HEK293 (cell line): Measurements from ENCODE around the gene MEX3A.

Experiments used
- CTCF ChIA-PET: fragments of 350-600 bp; formaldehyde crosslinking; extraction: SDS; loops from one replicate; lab custom pipeline; 2021; ENCODE audit warnings: antibody characterized with exemption; lab: Yijun Ruan, JAX
- POLR2A ChIA-PET: fragments of 300-600 bp; formaldehyde crosslinking; extraction: SDS; loops from one replicate; lab custom pipeline; 2020; ENCODE audit warnings: antibody characterized with exemption, inconsistent platforms; lab: Yijun Ruan, JAX
- H3K27ac ChIP-seq: fragments of 200-500 bp; sonication (Bioruptor generic); 2 replicates; pipeline ENCODE4 v1.5.1; 2014; ENCODE audit warnings: low read depth, low read length, control low read depth, inconsistent platforms; ENCODE audit errors: extremely low read depth
- H3K36me3 ChIP-seq, 2 experiments: fragments of 200-500 bp in 1 of 2; sonication (Bioruptor generic) in 1 of 2; 1 replicate in 1 of 2; 2 replicates in 1 of 2; pipeline ENCODE4 v1.5.1; 2014 to 2017; ENCODE audit warnings: inconsistent platforms in 2 of 2, low read length in 2 of 2; ENCODE audit not compliant: control insufficient read depth in 2 of 2, insufficient read depth in 1 of 2
- H3K4me1 ChIP-seq: fragments of 200-500 bp; sonication (Bioruptor generic); 2 replicates; pipeline ENCODE4 v1.5.1; 2014; ENCODE audit warnings: mild to moderate bottlenecking, low read length, inconsistent platforms; ENCODE audit not compliant: control insufficient read depth, insufficient read depth
- H3K4me3 ChIP-seq: 2 replicates; pipeline ENCODE4 v1.5.1; 2011; ENCODE audit warnings: low read depth, mild to moderate bottlenecking, control low read depth, low read length, moderate library complexity
- H3K9me3 ChIP-seq: fragments of 200-500 bp; sonication (Bioruptor generic); 2 replicates; pipeline ENCODE4 v1.5.1; 2014; ENCODE audit warnings: low read depth, low read length, inconsistent platforms; ENCODE audit not compliant: control insufficient read depth, insufficient read depth
- PRDM2 ChIP-seq: fragments of 450-650 bp; formaldehyde crosslinking; IDR thresholded peaks from 2 replicates; pipeline ENCODE4 v1.5.1; 2016; ENCODE audit warnings: missing biosample characterization, missing genetic modification characterization, borderline replicate concordance
- SP3 ChIP-seq: fragments of 450-650 bp; formaldehyde crosslinking; IDR thresholded peaks from 2 replicates; pipeline ENCODE4 v1.5.1; 2016; ENCODE audit warnings: missing biosample characterization, missing genetic modification characterization
- ZBTB17 ChIP-seq: fragments of 450-650 bp; formaldehyde crosslinking; IDR thresholded peaks from 2 replicates; pipeline ENCODE4 v1.5.1; 2016; ENCODE audit warnings: missing biosample characterization, missing genetic modification characterization
- ZBTB8A ChIP-seq: fragments of 450-650 bp; formaldehyde crosslinking; IDR thresholded peaks from 2 replicates; pipeline ENCODE4 v1.5.1; 2016; ENCODE audit warnings: missing biosample characterization, missing genetic modification characterization
- ZNF239 ChIP-seq: fragments of 450-650 bp; formaldehyde crosslinking; IDR thresholded peaks from 2 replicates; pipeline ENCODE4 v1.5.1; 2016; ENCODE audit warnings: missing biosample characterization, missing genetic modification characterization
- ZNF24 ChIP-seq: fragments of 450-650 bp; formaldehyde crosslinking; IDR thresholded peaks from 2 replicates; pipeline ENCODE4 v1.5.1; 2016; ENCODE audit warnings: missing biosample characterization, missing genetic modification characterization
- ZNF311 ChIP-seq: fragments of 450-650 bp; formaldehyde crosslinking; IDR thresholded peaks from 2 replicates; pipeline ENCODE4 v1.5.1; 2017; ENCODE audit warnings: missing biosample characterization, missing genetic modification characterization, borderline replicate concordance
- ZNF391 ChIP-seq: fragments of 450-650 bp; formaldehyde crosslinking; IDR thresholded peaks from 2 replicates; pipeline ENCODE4 v1.5.1; 2016; ENCODE audit warnings: low read depth, missing biosample characterization, missing genetic modification characterization, borderline replicate concordance
- ZNF561 ChIP-seq: fragments of 450-650 bp; IDR thresholded peaks from 2 replicates; pipeline ENCODE4 v1.5.1; 2018; ENCODE audit warnings: missing biosample characterization, missing genetic modification characterization, borderline replicate concordance
- ZNF610 ChIP-seq: fragments of 450-650 bp; formaldehyde crosslinking; IDR thresholded peaks from 2 replicates; pipeline ENCODE4 v1.5.1; 2016; ENCODE audit warnings: missing biosample characterization, missing genetic modification characterization, borderline replicate concordance
- ZNF76 ChIP-seq: fragments of 450-650 bp; formaldehyde crosslinking; IDR thresholded peaks from 2 replicates; pipeline ENCODE4; 2016; ENCODE audit warnings: low read depth, missing biosample characterization, missing genetic modification characterization, borderline replicate concordance
- ZSCAN4 ChIP-seq: fragments of 450-650 bp; formaldehyde crosslinking; IDR thresholded peaks from 2 replicates; pipeline ENCODE4 v1.5.1; 2017; ENCODE audit warnings: missing biosample characterization, missing genetic modification characterization
- TF ChIP-seq, protein P1 (sequence below): fragments of 450-650 bp; formaldehyde crosslinking; IDR thresholded peaks from 2 replicates; pipeline ENCODE4 v1.5.1; 2016; ENCODE audit warnings: missing biosample characterization, missing genetic modification characterization
- TF ChIP-seq, protein P2 (sequence below): fragments of 450-650 bp; formaldehyde crosslinking; IDR thresholded peaks from 2 replicates; pipeline ENCODE4 v1.5.1; 2016; ENCODE audit warnings: missing biosample characterization, missing genetic modification characterization
- TF ChIP-seq, protein P3 (sequence below): fragments of 450-650 bp; formaldehyde crosslinking; IDR thresholded peaks from 2 replicates; pipeline ENCODE4 v1.5.1; 2016; ENCODE audit warnings: missing biosample characterization, missing genetic modification characterization
- TF ChIP-seq, protein P4 (sequence below): fragments of 450-650 bp; formaldehyde crosslinking; IDR thresholded peaks from 2 replicates; pipeline ENCODE4 v1.5.1; 2016; ENCODE audit warnings: missing biosample characterization, missing genetic modification characterization

Gene MEX3A

DNA sequence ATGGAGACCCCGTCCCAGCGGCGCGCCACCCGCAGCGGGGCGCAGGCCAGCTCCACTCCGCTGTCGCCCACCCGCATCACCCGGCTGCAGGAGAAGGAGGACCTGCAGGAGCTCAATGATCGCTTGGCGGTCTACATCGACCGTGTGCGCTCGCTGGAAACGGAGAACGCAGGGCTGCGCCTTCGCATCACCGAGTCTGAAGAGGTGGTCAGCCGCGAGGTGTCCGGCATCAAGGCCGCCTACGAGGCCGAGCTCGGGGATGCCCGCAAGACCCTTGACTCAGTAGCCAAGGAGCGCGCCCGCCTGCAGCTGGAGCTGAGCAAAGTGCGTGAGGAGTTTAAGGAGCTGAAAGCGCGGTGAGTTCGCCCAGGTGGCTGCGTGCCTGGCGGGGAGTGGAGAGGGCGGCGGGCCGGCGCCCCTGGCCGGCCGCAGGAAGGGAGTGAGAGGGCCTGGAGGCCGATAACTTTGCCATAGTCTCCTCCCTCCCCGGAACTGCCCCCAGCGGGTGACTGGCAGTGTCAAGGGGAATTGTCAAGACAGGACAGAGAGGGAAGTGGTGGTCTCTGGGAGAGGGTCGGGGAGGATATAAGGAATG is 32.8 kb upstream of the MEX3A start (continued):
- TF ChIP-seq PRDM2 (tag by site-specific recombination): no peak
- no peak for TF ChIP-seq ZNF391 (tag by site-specific recombination)
- TF ChIP-seq, protein P1, sequence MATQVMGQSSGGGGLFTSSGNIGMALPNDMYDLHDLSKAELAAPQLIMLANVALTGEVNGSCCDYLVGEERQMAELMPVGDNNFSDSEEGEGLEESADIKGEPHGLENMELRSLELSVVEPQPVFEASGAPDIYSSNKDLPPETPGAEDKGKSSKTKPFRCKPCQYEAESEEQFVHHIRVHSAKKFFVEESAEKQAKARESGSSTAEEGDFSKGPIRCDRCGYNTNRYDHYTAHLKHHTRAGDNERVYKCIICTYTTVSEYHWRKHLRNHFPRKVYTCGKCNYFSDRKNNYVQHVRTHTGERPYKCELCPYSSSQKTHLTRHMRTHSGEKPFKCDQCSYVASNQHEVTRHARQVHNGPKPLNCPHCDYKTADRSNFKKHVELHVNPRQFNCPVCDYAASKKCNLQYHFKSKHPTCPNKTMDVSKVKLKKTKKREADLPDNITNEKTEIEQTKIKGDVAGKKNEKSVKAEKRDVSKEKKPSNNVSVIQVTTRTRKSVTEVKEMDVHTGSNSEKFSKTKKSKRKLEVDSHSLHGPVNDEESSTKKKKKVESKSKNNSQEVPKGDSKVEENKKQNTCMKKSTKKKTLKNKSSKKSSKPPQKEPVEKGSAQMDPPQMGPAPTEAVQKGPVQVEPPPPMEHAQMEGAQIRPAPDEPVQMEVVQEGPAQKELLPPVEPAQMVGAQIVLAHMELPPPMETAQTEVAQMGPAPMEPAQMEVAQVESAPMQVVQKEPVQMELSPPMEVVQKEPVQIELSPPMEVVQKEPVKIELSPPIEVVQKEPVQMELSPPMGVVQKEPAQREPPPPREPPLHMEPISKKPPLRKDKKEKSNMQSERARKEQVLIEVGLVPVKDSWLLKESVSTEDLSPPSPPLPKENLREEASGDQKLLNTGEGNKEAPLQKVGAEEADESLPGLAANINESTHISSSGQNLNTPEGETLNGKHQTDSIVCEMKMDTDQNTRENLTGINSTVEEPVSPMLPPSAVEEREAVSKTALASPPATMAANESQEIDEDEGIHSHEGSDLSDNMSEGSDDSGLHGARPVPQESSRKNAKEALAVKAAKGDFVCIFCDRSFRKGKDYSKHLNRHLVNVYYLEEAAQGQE: no peak
- TF ChIP-seq ZNF239 (tag by site-specific recombination): no peak
- 0 out of 2 replicates have a peak, but pooled peaks have one; percentile 49 for TF ChIP-seq ZBTB17
- TF ChIP-seq ZNF311 (tag by site-specific recombination): no peak
- TF ChIP-seq ZNF561 (tag by site-specific recombination): no peak
- TF ChIP-seq ZBTB8A (tag by site-specific recombination): no peak
- no peak for TF ChIP-seq ZSCAN4
- TF ChIP-seq ZNF76 (tag by site-specific recombination): no peak
- TF ChIP-seq ZNF610 (tag by site-specific recombination): no peak

DNA sequence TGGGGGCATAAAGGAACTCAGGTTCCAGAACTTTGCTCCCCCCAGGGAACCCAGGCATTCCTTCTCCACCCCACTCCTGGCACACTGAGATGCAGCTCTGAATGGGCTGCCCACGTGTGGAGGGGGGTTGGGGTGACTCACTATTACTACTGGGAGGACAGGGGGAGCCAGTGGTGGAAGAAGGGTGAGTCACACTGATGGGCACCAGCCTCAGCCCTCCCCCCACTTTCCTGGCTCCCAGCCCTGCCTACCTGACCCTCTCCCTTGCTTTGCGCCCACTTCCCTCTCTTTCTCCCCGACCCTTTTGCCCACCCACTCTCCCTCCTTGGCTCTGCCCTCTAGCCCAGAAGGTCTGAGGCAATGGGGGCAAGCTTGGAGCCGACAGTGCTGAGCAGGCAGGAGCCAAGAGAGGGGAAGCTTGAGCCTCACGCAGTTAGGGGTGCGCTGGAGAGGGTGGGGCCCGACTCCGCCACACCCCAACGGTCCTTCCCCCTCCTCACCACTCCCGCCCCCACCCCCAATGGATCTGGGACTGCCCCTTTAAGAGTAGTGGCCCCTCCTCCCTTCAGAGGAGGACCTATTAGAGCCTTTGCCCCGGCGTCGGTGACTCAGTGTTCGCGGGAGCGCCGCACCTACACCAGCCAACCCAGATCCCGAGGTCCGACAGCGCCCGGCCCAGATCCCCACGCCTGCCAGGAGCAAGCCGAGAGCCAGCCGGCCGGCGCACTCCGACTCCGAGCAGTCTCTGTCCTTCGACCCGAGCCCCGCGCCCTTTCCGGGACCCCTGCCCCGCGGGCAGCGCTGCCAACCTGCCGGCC is 32.0 kb upstream of the MEX3A start, which contains the start of gene LMNA:
TSS of gene LMNA (plus strand) at position 611 of the 818 bp plus-strand sequence. CDS start 208 bp downstream, outside the sequence.
- CTCF ChIA-PET: interaction anchor here (1.3 to 25.6 kb wide), 4 partner anchors 12 to 30 kb away, joined by 5 to 1029 read pairs (median 32); no protein-coding TSS in a partner anchor
- Histone ChIP-seq H3K9me3 (no peaks in the 10 kb centered on the region), H3K4me3 (peak within 1 kb of the TSS; percentile 69), H3K4me1 (peaks cover 4% of the 10 kb centered on the region), H3K27ac (peak within 1 kb of the TSS; percentile 66; the same call in 1 of the 2 replicates), H3K36me3 (no peaks in the 10 kb centered on the region; a peak in 1 of 3 replicates)
- POLR2A ChIA-PET: interaction anchor here (0.6 to 5.5 kb wide), 7 partner anchors 9 to 98 kb away, joined by 4 to 63 read pairs (median 9); partner anchors contain the start of genes PMF1 and SLC25A44
- TF ChIP-seq, protein P2, sequence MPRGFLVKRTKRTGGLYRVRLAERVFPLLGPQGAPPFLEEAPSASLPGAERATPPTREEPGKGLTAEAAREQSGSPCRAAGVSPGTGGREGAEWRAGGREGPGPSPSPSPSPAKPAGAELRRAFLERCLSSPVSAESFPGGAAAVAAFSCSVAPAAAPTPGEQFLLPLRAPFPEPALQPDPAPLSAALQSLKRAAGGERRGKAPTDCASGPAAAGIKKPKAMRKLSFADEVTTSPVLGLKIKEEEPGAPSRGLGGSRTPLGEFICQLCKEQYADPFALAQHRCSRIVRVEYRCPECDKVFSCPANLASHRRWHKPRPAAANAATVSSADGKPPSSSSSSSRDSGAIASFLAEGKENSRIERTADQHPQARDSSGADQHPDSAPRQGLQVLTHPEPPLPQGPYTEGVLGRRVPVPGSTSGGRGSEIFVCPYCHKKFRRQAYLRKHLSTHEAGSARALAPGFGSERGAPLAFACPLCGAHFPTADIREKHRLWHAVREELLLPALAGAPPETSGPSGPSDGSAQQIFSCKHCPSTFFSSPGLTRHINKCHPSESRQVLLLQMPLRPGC (tag by site-specific recombination): peak; percentile 79
- TF ChIP-seq ZNF24 (tag by site-specific recombination): peak; percentile 92
- TF ChIP-seq, protein P3, sequence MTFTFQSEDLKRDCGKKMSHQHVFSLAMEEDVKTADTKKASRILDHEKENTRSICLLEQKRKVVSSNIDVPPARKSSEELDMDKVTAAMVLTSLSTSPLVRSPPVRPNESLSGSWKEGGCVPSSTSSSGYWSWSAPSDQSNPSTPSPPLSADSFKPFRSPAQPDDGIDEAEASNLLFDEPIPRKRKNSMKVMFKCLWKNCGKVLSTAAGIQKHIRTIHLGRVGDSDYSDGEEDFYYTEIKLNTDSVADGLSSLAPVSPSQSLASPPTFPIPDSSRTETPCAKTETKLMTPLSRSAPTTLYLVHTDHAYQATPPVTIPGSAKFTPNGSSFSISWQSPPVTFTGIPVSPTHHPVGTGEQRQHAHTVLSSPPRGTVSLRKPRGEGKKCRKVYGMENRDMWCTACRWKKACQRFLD: peak; percentile 84; the same call in 1 of the 2 replicates
- TF ChIP-seq SP3: peak; percentile 88
- TF ChIP-seq, protein P4, sequence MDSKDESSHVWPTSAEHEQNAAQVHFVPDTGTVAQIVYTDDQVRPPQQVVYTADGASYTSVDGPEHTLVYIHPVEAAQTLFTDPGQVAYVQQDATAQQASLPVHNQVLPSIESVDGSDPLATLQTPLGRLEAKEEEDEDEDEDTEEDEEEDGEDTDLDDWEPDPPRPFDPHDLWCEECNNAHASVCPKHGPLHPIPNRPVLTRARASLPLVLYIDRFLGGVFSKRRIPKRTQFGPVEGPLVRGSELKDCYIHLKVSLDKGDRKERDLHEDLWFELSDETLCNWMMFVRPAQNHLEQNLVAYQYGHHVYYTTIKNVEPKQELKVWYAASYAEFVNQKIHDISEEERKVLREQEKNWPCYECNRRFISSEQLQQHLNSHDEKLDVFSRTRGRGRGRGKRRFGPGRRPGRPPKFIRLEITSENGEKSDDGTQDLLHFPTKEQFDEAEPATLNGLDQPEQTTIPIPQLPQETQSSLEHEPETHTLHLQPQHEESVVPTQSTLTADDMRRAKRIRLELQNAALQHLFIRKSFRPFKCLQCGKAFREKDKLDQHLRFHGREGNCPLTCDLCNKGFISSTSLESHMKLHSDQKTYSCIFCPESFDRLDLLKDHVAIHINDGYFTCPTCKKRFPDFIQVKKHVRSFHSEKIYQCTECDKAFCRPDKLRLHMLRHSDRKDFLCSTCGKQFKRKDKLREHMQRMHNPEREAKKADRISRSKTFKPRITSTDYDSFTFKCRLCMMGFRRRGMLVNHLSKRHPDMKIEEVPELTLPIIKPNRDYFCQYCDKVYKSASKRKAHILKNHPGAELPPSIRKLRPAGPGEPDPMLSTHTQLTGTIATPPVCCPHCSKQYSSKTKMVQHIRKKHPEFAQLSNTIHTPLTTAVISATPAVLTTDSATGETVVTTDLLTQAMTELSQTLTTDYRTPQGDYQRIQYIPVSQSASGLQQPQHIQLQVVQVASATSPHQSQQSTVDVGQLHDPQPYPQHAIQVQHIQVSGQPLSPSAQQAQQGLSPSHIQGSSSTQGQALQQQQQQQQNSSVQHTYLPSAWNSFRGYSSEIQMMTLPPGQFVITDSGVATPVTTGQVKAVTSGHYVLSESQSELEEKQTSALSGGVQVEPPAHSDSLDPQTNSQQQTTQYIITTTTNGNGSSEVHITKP (tag by site-specific recombination): peak; percentile 99
